Parathyroid adenoma (tissue), 2 donors: Measurements from ENCODE around the gene POLR3H.

Source experiments
- H2AFZ ChIP-seq: fragments of 300-600 bp; sonication (generic); one replicate; pipeline ENCODE4 v1.7.0; 2017; ENCODE audit warnings: antibody characterized with exemption, mild to moderate bottlenecking
- H3K27ac ChIP-seq: fragments of 300-600 bp; sonication (generic); one replicate; pipeline ENCODE4 v1.7.0; 2017
- H3K27me3 ChIP-seq: fragments of 300-600 bp; sonication (generic); one replicate; pipeline ENCODE4 v1.7.0; 2017; ENCODE audit warnings: low read length; ENCODE audit not compliant: control insufficient read depth, insufficient read depth
- H3K36me3 ChIP-seq: fragments of 300-600 bp; sonication (generic); one replicate; pipeline ENCODE4 v1.7.0; 2017; ENCODE audit warnings: low read length; ENCODE audit not compliant: control insufficient read depth, insufficient read depth
- H3K4me1 ChIP-seq: fragments of 300-600 bp; sonication (generic); one replicate; pipeline ENCODE4 v1.7.0; 2017; ENCODE audit warnings: control low read depth
- H3K4me2 ChIP-seq: fragments of 300-600 bp; sonication (generic); one replicate; pipeline ENCODE4 v1.7.0; 2017; ENCODE audit warnings: low read length
- H3K4me3 ChIP-seq: fragments of 300-600 bp; sonication (generic); one replicate; pipeline ENCODE4 v1.7.0; 2017; ENCODE audit warnings: low read depth, low read length
- H3K79me2 ChIP-seq: fragments of 300-600 bp; sonication (generic); one replicate; pipeline ENCODE4 v1.7.0; 2017; ENCODE audit warnings: control low read depth
- H3K9ac ChIP-seq: fragments of 300-600 bp; sonication (generic); one replicate; pipeline ENCODE4 v1.7.0; 2017; ENCODE audit warnings: mild to moderate bottlenecking
- H3K9me3 ChIP-seq: fragments of 300-600 bp; sonication (generic); one replicate; pipeline ENCODE4 v1.7.0; 2017; ENCODE audit warnings: low read length; ENCODE audit not compliant: control insufficient read depth
- TF ChIP-seq, protein P1 (sequence below): fragments of 300-600 bp; sonication (generic); IDR thresholded peaks from one replicate; pipeline ENCODE4 v1.7.0; 2017; ENCODE audit warnings: antibody characterized with exemption, mild to moderate bottlenecking
- donor health status: primary hyperparathyroidism.

Gene POLR3H

DNA sequence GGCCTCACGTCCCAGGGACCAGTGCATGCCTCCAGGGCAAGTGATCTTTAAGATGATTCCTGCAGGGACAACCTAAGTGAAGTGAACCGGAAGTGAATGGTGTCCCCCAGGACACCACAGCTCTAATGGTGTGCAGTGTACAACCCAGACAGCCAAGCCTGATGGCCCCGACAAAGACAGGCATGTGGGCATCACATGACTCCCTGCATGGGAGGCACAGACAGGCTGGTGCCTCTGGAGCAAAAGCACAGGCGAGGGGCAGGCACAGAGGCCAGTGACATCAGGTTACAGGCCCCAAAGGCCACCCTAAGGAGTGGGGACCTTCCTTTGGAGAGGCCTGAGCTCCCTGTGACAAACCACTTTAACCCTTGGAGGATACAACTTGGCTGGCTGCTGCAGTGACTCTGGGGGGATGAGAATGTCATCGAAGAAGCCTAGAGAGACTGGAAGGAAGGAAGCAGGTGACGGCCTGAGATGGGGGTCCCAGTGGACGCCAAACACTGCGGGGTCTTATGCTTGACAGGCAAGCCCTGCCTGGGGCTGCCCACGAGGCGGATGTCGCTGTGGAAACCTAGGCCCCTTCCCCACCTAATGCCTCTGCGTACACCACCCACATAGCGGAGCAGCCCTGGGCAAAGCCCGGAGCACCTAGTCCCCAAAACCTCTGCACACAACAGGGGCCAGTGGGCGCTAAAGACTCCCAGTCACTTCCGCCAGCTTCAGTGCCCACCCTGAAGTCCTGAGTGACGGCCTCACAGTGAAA is 12.4 kb downstream of the POLR3H start:
- TF ChIP-seq, protein P1, sequence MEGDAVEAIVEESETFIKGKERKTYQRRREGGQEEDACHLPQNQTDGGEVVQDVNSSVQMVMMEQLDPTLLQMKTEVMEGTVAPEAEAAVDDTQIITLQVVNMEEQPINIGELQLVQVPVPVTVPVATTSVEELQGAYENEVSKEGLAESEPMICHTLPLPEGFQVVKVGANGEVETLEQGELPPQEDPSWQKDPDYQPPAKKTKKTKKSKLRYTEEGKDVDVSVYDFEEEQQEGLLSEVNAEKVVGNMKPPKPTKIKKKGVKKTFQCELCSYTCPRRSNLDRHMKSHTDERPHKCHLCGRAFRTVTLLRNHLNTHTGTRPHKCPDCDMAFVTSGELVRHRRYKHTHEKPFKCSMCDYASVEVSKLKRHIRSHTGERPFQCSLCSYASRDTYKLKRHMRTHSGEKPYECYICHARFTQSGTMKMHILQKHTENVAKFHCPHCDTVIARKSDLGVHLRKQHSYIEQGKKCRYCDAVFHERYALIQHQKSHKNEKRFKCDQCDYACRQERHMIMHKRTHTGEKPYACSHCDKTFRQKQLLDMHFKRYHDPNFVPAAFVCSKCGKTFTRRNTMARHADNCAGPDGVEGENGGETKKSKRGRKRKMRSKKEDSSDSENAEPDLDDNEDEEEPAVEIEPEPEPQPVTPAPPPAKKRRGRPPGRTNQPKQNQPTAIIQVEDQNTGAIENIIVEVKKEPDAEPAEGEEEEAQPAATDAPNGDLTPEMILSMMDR = no peak

DNA sequence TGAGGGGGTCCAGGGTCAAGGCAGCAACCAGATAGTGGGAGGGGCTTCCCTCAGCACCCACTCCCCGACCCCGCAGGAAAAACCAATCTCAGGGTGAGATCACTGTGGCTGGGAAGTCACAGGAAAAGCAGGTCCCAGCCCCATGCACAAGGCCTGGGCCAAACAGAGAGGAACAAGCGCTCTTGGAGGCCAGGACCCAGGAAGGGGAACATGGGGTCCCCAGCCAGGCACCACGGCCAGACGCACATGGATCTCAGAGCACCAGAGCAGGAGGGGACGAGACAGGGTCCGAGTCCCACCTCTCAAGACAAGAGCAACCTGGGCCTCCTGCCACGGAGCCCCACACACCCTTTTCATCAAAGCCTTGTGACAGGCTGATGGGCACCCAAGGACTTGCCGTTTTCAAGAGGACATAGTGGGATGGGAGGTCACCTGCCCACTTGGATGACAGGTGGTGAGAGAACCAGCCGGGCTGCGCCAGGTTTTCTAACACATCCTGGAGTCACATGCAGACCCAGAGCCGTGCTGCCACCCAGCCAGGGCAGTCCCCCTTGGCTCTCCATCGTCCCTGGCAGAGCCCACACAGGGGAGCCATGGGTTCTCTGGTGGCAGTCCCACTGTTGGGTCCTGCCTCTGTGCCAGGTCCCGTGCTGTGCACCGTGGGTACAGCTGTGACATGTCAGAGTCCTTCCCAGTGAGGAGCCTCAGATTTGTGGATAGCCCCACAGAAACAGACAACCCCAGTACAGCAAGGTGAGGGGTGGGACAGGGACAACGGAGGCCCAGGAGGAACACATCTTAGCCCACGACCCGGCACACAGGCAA is 13.2 kb downstream of the POLR3H start:
- no peak overlapping the region for H2AFZ ChIP-seq
- no peaks in the 10 kb centered on the region for H3K79me2 ChIP-seq
- no peak overlapping the region for H3K4me2 ChIP-seq
- H3K9ac ChIP-seq = no peak overlapping the region
- no peaks in the 10 kb centered on the region for H3K36me3 ChIP-seq
- no peaks in the 10 kb centered on the region for H3K9me3 ChIP-seq
- no peak overlapping the region for H3K4me3 ChIP-seq
- no peaks in the 10 kb centered on the region for H3K27me3 ChIP-seq
- TF ChIP-seq, protein P1 = no peak
- H3K27ac ChIP-seq = no peak overlapping the region
- peaks cover 4% of the 10 kb centered on the region for H3K4me1 ChIP-seq

More for the DNA sequence above, 12.4 kb downstream of the POLR3H start:
- H3K79me2 ChIP-seq = no peaks in the 10 kb centered on the region
- H3K9ac ChIP-seq = no peak overlapping the region
- no peaks in the 10 kb centered on the region for H3K9me3 ChIP-seq
- peaks cover 4% of the 10 kb centered on the region for H3K4me1 ChIP-seq
- no peak overlapping the region for H3K4me3 ChIP-seq
- no peak overlapping the region for H3K4me2 ChIP-seq
- H3K27me3 ChIP-seq = no peaks in the 10 kb centered on the region
- H2AFZ ChIP-seq = no peak overlapping the region
- H3K36me3 ChIP-seq = no peaks in the 10 kb centered on the region
- H3K27ac ChIP-seq = no peak overlapping the region

DNA sequence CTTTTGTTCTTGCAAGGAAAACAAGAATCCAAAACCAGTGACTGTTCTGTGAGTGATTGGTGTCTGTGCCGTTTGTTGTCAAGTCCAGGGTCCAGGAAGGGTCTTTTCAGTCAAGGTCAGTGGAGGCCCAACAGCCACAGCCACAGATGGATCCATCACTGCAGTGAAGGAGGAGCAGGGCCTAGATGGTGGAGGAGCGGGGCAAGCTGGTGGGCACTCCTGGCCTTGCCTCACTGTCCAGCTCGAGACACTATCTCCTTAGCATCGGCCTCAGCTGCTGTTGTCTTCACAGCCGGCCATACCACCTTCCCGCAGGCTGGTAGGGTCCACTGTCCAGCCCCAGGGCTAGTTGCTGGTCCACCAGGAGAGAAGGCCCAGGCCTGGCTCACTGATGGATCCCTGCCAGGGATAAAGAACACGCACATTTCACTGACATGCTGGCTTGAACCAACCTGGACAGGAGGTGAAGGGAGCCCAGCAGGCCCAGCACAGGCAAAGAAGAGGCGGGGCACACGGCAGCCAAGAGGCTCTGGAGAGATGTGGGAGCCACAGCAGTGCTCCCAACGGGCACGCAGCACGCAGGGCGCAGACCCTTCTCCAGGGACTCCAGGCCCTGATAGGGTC is 15.2 kb downstream of the POLR3H start:
- H3K27me3 ChIP-seq = no peaks in the 10 kb centered on the region
- no peak overlapping the region for H3K4me2 ChIP-seq
- H2AFZ ChIP-seq = no peak overlapping the region
- peaks cover 9% of the 10 kb centered on the region for H3K4me1 ChIP-seq
- H3K4me3 ChIP-seq = no peak overlapping the region
- H3K27ac ChIP-seq = no peak overlapping the region
- TF ChIP-seq, protein P1 = no peak
- no peak overlapping the region for H3K9ac ChIP-seq
- no peaks in the 10 kb centered on the region for H3K9me3 ChIP-seq
- no peaks in the 10 kb centered on the region for H3K36me3 ChIP-seq
- H3K79me2 ChIP-seq = no peaks in the 10 kb centered on the region

DNA sequence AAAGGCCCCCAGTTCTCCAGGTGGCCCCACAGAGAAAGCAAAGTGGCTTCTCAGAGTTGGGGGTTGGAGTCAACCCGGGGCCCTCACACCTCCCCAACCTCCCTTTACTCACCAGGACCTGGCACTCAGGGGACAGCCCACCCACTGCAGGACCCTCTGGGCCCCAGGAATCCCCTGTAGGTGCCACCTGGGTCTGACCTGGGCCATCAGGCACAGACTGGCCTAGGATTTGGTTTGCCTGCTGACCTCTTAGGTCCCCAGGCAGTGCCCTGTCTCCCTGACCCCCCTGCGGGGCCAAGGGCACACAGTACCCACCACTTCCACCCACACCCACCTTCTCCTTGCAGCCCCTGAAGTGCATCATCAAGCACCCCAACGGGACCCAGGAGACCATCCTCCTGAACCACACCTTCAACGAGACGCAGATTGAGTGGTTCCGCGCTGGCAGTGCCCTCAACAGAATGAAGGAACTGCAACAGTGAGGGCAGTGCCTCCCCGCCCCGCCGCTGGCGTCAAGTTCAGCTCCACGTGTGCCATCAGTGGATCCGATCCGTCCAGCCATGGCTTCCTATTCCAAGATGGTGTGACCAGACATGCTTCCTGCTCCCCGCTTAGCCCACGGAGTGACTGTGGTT is 16.0 kb downstream of the POLR3H start:
- no peaks in the 10 kb centered on the region for H3K9me3 ChIP-seq
- no peak overlapping the region for H3K4me2 ChIP-seq
- no peak overlapping the region for H2AFZ ChIP-seq
- no peak overlapping the region for H3K27ac ChIP-seq
- TF ChIP-seq, protein P1 = no peak
- no peaks in the 10 kb centered on the region for H3K79me2 ChIP-seq
- H3K4me3 ChIP-seq = no peak overlapping the region
- H3K9ac ChIP-seq = no peak overlapping the region
- no peaks in the 10 kb centered on the region for H3K27me3 ChIP-seq
- H3K4me1 ChIP-seq = peaks cover 11% of the 10 kb centered on the region
- no peaks in the 10 kb centered on the region for H3K36me3 ChIP-seq
